ENCODE data around the gene ERBB4. TPM values are rescaled to one million over a fixed set of nuclear protein-coding genes. Genes with fewer than 3 reads are reported as not detected.
A peak's percentile ranks its signal among the peaks of the same experiment; 100 is the strongest.

Gene ERBB4
- total RNA-seq, 1 donor from 2014 or later, result 2.8 TPM

- no peaks in the 10 kb centered on the region for H3K27me3 Mint-ChIP-seq (ENCODE audit: unreplicated experiment)
- no peak overlapping the region for H3K4me3 Mint-ChIP-seq (ENCODE audit: unreplicated experiment)
- H3K4me1 Mint-ChIP-seq (ENCODE audit: unreplicated experiment), result peaks cover 22% of the 10 kb centered on the region
- no peaks in the 10 kb centered on the region for H3K36me3 Mint-ChIP-seq (ENCODE audit: unreplicated experiment)
- H3K27ac Mint-ChIP-seq (ENCODE audit: unreplicated experiment), result no peak overlapping the region
- no peak for TF ChIP-seq CTCF (IDR thresholded peaks at IDR 0.05)
- DNase-seq (ENCODE audit: extremely low spot score, unreplicated experiment), result no peak
- H3K9me3 Mint-ChIP-seq (ENCODE audit: unreplicated experiment), result peaks cover 6% of the 10 kb centered on the region
Measured at GRCh38 chr2:212186166-212186565, 352.4 kb downstream of the ERBB4 start.

DNA sequence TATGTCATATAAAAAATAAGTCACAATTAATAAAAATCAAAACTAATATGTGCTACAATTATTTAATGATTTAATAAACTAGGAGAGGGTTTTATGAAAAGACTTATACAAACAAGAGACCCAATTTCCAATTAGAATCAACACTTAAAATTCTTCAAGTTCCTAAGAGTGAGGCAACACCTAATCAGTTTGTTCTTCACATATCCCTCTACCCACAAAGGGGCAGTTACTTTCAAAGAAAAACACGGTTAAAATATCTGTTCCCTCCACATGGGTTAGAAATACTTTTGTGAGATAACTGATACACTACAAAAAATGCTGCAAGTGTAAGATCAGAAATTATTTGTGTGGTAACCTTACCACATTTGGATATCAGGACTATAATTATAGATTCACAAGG, 357.0 kb downstream of the ERBB4 start:
- Mint-ChIP-seq H3K27ac (ENCODE audit: unreplicated experiment) (no peak overlapping the region), H3K4me3 (ENCODE audit: unreplicated experiment) (no peak overlapping the region), H3K36me3 (ENCODE audit: unreplicated experiment) (no peaks in the 10 kb centered on the region), H3K27me3 (ENCODE audit: unreplicated experiment) (no peaks in the 10 kb centered on the region), H3K4me1 (ENCODE audit: unreplicated experiment) (peaks cover 25% of the 10 kb centered on the region), H3K9me3 (ENCODE audit: unreplicated experiment) (peaks cover 6% of the 10 kb centered on the region)
- DNase-seq (ENCODE audit: extremely low spot score, unreplicated experiment), result no peak
- TF ChIP-seq CTCF (IDR thresholded peaks at IDR 0.05), result no peak

DNA sequence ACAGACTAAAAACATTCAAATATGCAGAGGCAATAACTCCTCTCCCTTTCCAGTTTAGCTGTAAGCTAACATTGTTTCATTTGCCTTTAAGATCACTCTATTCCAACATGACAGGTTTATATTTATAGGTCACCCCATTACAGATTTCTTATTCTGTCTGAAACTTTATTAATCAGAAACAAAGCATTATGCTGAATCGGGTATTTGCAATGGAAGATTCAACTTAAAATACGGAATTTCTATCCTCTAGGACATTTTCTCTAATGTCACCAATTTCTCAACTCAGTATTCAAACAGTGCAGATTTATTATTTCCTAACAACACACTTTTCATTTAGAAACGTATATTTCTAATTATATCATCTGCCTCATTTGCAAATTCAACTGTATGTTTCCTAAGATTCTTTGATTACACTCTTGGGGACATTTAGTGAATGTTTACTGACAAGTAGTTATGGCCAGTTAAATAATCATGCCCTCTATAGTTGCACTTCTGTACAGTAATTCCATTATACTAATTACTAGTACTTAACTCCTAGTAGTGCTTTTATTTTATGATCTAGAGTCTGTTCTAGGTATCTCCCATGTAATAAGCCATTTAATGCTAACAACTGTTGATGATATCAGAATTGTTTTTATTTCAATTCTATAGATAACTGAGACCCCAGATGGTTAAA, 358.1 kb downstream of the ERBB4 start:
- peaks cover 28% of the 10 kb centered on the region for H3K4me1 Mint-ChIP-seq (ENCODE audit: unreplicated experiment)
- H3K9me3 Mint-ChIP-seq (ENCODE audit: unreplicated experiment), result no peaks in the 10 kb centered on the region

DNA sequence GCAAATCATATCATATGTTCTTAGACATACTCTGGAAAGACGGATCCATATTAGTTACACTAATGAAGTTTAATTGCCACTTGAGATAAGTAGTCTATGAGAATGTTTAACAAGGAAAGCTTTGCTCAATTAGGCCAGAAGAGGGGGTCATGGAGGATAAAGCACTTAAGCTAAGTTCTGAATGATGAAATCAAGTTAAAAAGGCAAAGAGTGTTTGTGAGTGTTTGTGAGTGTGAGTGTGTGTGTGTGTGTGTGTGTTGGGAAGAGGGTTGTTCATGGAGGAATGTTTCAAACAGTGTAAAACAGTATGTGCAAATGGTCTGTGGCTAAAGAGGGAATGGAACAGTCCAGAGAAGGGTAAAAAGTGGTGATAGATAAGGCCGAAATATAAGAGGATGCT, 360.9 kb downstream of the ERBB4 start:
- Mint-ChIP-seq H3K4me1 (ENCODE audit: unreplicated experiment) (peaks cover 41% of the 10 kb centered on the region), H3K36me3 (ENCODE audit: unreplicated experiment) (no peaks in the 10 kb centered on the region), H3K9me3 (ENCODE audit: unreplicated experiment) (no peaks in the 10 kb centered on the region), H3K27me3 (ENCODE audit: unreplicated experiment) (no peaks in the 10 kb centered on the region), H3K4me3 (ENCODE audit: unreplicated experiment) (no peak overlapping the region), H3K27ac (ENCODE audit: unreplicated experiment) (no peak overlapping the region)
- peak; percentile 13 for TF ChIP-seq CTCF (IDR thresholded peaks at IDR 0.05)
- DNase-seq (ENCODE audit: extremely low spot score, unreplicated experiment), result no peak

More for the DNA sequence above, 358.1 kb downstream of the ERBB4 start:
- no peaks in the 10 kb centered on the region for H3K36me3 Mint-ChIP-seq (ENCODE audit: unreplicated experiment)
- no peaks in the 10 kb centered on the region for H3K27me3 Mint-ChIP-seq (ENCODE audit: unreplicated experiment)
- no peak for DNase-seq (ENCODE audit: extremely low spot score, unreplicated experiment)
- no peak for TF ChIP-seq CTCF (IDR thresholded peaks at IDR 0.05)
- no peak overlapping the region for H3K27ac Mint-ChIP-seq (ENCODE audit: unreplicated experiment)
- no peak overlapping the region for H3K4me3 Mint-ChIP-seq (ENCODE audit: unreplicated experiment)

GRCh38 chr2:212176151-212176550, 362.5 kb downstream of the ERBB4 start:
- no peak overlapping the region for H3K27ac Mint-ChIP-seq (ENCODE audit: unreplicated experiment)
- peaks cover 28% of the 10 kb centered on the region for H3K4me1 Mint-ChIP-seq (ENCODE audit: unreplicated experiment)
- no peak for DNase-seq (ENCODE audit: extremely low spot score, unreplicated experiment)
- H3K4me3 Mint-ChIP-seq (ENCODE audit: unreplicated experiment), result no peak overlapping the region
- H3K36me3 Mint-ChIP-seq (ENCODE audit: unreplicated experiment), result no peaks in the 10 kb centered on the region
- H3K9me3 Mint-ChIP-seq (ENCODE audit: unreplicated experiment), result peaks cover 7% of the 10 kb centered on the region
- H3K27me3 Mint-ChIP-seq (ENCODE audit: unreplicated experiment), result no peaks in the 10 kb centered on the region
- TF ChIP-seq CTCF (IDR thresholded peaks at IDR 0.05), result no peak
